Ovary (tissue), 3 donors: ENCODE data around the gene RECK.

Experiments
- CTCF ChIP-seq, 3 donors: fragments of 450-650 bp in 2 of 3; fragments of 200-600 bp in 1 of 3; IDR thresholded peaks; one replicate each; pipeline versions ENCODE4 v1.5.1 to v1.8.0; 2016 to 2022; ENCODE audit warnings: antibody characterized with exemption in 3 of 3, mild to moderate bottlenecking in 1 of 3
- EP300 ChIP-seq: sonication (generic); formaldehyde crosslinking; IDR thresholded peaks from one replicate; pipeline ENCODE4 v1.6.1; 2017; ENCODE audit warnings: antibody characterized with exemption
- POLR2A ChIP-seq: fragments of 450-650 bp; IDR thresholded peaks from one replicate; pipeline ENCODE4 v1.6.1; 2017; ENCODE audit warnings: antibody characterized with exemption, mild to moderate bottlenecking, moderate library complexity
- donor health status: DM: no; HTN: no; CAD: no.

GRCh38 chr9:36064448-36065037, 27.8 kb downstream of the RECK start:
- TF ChIP-seq POLR2A = no peak
- no peak for TF ChIP-seq CTCF (IDR thresholded peaks at IDR 0.05)
- no peak for TF ChIP-seq EP300
